Stomach (tissue), 9 donors: ENCODE measurements around the gene SAXO1. TPM values are rescaled to one million over a fixed set of nuclear protein-coding genes. Genes with fewer than 3 reads are reported as not detected.

Experiments
- DNase-seq, 2 donors: peaks; one replicate each; pipeline versions ENCODE4 v3.0.0 to v3.0.0-alpha.2; 2013 to 2019
- H3K27ac ChIP-seq, 5 donors: fragments of 200-600 bp in 4 of 5; sonication (generic) in 4 of 5; one replicate each; pipeline ENCODE4 v1.5.1; 2013 to 2019; ENCODE audit warnings: mild to moderate bottlenecking in 1 of 5, moderate library complexity in 1 of 5
- H3K27me3 ChIP-seq, 3 donors: fragments of 200-600 bp; sonication (generic); one replicate each; pipeline ENCODE4 v1.5.1; 2017 to 2019; ENCODE audit warnings: mixed run types in 1 of 3
- H3K36me3 ChIP-seq, 4 donors: fragments of 200-600 bp; sonication (generic); 1 replicate in 3 of 4; 2 replicates in 1 of 4; pipeline ENCODE4 v1.5.1; 2016 to 2019
- H3K4me1 ChIP-seq, 4 donors: fragments of 200-600 bp; sonication (generic); one replicate each; pipeline ENCODE4 v1.5.1; 2016 to 2019
- H3K4me3 ChIP-seq, 4 donors: fragments of 200-600 bp; sonication (generic) in 3 of 4; one replicate each; pipeline ENCODE4 v1.5.1; 2016 to 2019; ENCODE audit warnings: mild to moderate bottlenecking in 1 of 4
- H3K9me3 ChIP-seq, 4 donors: fragments of 200-600 bp; sonication (generic); one replicate each; pipeline ENCODE4 v1.5.1; 2016 to 2019
- EP300 ChIP-seq: sonication (generic); formaldehyde crosslinking; IDR thresholded peaks from one replicate; pipeline ENCODE4 v1.6.1; 2017; ENCODE audit warnings: antibody characterized with exemption
- POLR2A ChIP-seq, 4 donors: fragments of 450-650 bp; IDR thresholded peaks; one replicate each; pipeline ENCODE4 v1.6.1; 2016; ENCODE audit warnings: antibody characterized with exemption in 4 of 4, control low read depth in 2 of 4, mild to moderate bottlenecking in 1 of 4, moderate library complexity in 1 of 4
- POLR2AphosphoS5 ChIP-seq, 3 donors: sonication (generic); formaldehyde crosslinking; IDR thresholded peaks; one replicate each; pipeline ENCODE4 v1.6.1; 2016; ENCODE audit warnings: antibody characterized with exemption in 3 of 3
- WGBS, 5 donors: extraction: QIAGEN DNeasy Blood & Tissue Kit in 3 of 5; methylation state at CpG; one replicate each; pipeline versions ENCODE4 v1.1.5 to v1.1.7; 2013 to 2018; 5-methylcytosine and 5-hydroxymethylcytosine counted together
- intact Hi-C: fragments of 100-400 bp; cut with DNase I; formaldehyde crosslinking; loops from one replicate; pipeline ENCODE4 v1.15.1; 2023; ENCODE audit warnings: low total_unique reads
- polyA plus RNA-seq, 3 donors: library from polyadenylated mRNA; stranded (reverse); fragments of 200-250 nt; gene quantifications; one replicate each; pipeline ENCODE4 v1.2.3, GENCODE V29; 2013
- total RNA-seq, 5 donors: library from RNA; depleted of rRNA; stranded (reverse); fragments of >200 nt; gene quantifications; one replicate each; pipeline versions ENCODE4 v1.1.0 to v1.2.3, GENCODE V29; 2014 to 2016
- TF ChIP-seq, protein P1 (sequence below), 7 experiments: fragments of 450-650 bp in 4 of 7; fragments of 200-600 bp in 3 of 7; sonication (generic) in 3 of 7; IDR thresholded peaks; one replicate each; pipeline ENCODE4 v1.5.1; 2016 to 2019; ENCODE audit warnings: antibody characterized with exemption in 7 of 7, control low read depth in 2 of 7, mild to moderate bottlenecking in 1 of 7
- donor health status: healthy with polysubstance abuse.
- donor health status: Bipolar disorder and iron deficiency.
- donor health status: healthy.

Gene SAXO1
- total and polyA plus RNA-seq, 8 donors: 0.03 to 4.7 (median 0.12) TPM; not detected in 4

DNA sequence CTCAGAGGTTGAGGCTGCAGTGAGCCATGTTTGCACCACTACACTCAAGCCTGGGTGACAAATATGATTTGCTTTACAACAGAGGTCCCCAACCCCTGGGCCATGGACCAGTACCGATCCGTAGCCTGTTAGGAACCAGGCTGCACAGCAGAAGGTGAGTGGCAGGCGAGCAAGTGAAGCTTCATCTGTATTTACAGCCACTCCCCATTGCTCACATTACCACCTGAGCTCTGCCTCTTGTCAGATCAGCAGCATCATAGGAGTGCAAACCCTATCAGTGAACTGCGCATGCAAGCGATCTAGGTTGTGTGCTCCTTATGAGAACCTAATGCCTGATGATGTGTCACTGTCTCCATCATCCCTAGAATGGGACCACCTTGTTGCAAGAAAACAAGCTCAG lies 42.5 kb downstream of the SAXO1 start:
- no peaks in the 10 kb centered on the region for H3K27me3 ChIP-seq
- no peaks in the 10 kb centered on the region for H3K9me3 ChIP-seq
- H3K4me3 ChIP-seq: no peak overlapping the region
- intact Hi-C loops: no loop called here
- peaks cover 0 to 6% (median 3%) of the 10 kb centered on the region in 4 donors for H3K4me1 ChIP-seq
- no peak overlapping the region for H3K27ac ChIP-seq
- DNase-seq: no peak
- no peaks in the 10 kb centered on the region for H3K36me3 ChIP-seq
- TF ChIP-seq POLR2A (IDR thresholded peaks at IDR 0.05): no peak
- TF ChIP-seq POLR2AphosphoS5 (IDR thresholded peaks at IDR 0.05): no peak
- TF ChIP-seq, protein P1, sequence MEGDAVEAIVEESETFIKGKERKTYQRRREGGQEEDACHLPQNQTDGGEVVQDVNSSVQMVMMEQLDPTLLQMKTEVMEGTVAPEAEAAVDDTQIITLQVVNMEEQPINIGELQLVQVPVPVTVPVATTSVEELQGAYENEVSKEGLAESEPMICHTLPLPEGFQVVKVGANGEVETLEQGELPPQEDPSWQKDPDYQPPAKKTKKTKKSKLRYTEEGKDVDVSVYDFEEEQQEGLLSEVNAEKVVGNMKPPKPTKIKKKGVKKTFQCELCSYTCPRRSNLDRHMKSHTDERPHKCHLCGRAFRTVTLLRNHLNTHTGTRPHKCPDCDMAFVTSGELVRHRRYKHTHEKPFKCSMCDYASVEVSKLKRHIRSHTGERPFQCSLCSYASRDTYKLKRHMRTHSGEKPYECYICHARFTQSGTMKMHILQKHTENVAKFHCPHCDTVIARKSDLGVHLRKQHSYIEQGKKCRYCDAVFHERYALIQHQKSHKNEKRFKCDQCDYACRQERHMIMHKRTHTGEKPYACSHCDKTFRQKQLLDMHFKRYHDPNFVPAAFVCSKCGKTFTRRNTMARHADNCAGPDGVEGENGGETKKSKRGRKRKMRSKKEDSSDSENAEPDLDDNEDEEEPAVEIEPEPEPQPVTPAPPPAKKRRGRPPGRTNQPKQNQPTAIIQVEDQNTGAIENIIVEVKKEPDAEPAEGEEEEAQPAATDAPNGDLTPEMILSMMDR (IDR thresholded peaks at IDR 0.05): no peak
- TF ChIP-seq EP300: no peak
- WGBS, 5 donors: 89 to 98% (median 97%) methylated on average over 3 to 5 of the region's 5 CpGs

DNA sequence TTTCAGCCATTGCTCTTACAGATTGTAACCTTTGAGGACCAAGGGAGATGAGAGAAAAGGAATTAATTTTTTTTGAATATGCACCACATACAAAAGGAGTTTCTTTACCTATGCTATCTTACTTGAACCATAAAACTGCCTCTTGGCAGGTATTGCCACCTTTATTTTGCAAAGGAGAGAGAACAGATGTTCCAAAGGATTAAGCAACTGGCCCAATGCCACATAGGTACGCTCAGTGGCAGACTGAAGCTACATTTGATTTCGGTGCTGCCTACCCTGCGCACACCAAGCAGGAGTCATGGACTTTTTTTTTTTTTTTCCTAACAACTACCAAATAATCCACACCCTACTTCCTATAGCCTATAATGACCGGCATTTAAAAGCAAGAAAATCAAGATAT lies 43.1 kb downstream of the SAXO1 start:
- Histone ChIP-seq H3K27me3 (no peaks in the 10 kb centered on the region), H3K4me3 (no peak overlapping the region), H3K4me1 (peaks cover 0 to 12% (median 6%) of the 10 kb centered on the region in 4 donors), H3K36me3 (no peaks in the 10 kb centered on the region), H3K9me3 (no peaks in the 10 kb centered on the region), H3K27ac (no peak overlapping the region)
- 52 to 64% (median 59%) methylated on average over 4 of the region's 4 CpGs for WGBS, 5 donors
- TF ChIP-seq EP300 (no peak), POLR2AphosphoS5 (IDR thresholded peaks at IDR 0.05) (no peak)
- intact Hi-C loops: no loop called here
- DNase-seq: peak in 1 of 2 donors; percentile 45

DNA sequence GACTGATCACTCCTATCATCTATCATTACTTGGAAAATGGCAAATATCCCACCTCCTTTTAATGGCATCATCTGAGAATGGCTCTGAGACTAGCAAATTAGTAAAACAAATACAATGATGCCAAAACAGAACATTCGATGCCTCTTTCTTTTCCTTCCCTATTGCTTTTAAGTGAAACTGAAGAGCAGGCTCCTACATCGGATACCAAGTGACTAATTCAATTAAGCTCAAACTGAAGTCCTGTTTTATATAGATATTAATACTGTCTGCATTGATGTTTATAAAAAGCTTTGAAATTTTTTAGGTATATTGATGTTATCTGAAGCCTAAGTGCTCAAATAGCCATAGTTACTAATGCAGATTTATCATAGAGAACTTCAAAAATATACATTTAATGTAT lies 43.9 kb downstream of the SAXO1 start:
- Histone ChIP-seq H3K27ac (no peak overlapping the region), H3K4me3 (no peak overlapping the region), H3K4me1 (peaks cover 0 to 19% (median 9%) of the 10 kb centered on the region in 4 donors), H3K27me3 (no peaks in the 10 kb centered on the region), H3K36me3 (no peaks in the 10 kb centered on the region), H3K9me3 (no peaks in the 10 kb centered on the region)
- intact Hi-C loops: no loop called here
- 82 to 88% (median 87%) methylated on average over 2 of the region's 2 CpGs for WGBS, 5 donors
- TF ChIP-seq POLR2AphosphoS5 (IDR thresholded peaks at IDR 0.05): no peak
- TF ChIP-seq, protein P1 (IDR thresholded peaks at IDR 0.05): no peak
- no peak for TF ChIP-seq POLR2A (IDR thresholded peaks at IDR 0.05)
- no peak for TF ChIP-seq EP300
- no peak for DNase-seq

DNA sequence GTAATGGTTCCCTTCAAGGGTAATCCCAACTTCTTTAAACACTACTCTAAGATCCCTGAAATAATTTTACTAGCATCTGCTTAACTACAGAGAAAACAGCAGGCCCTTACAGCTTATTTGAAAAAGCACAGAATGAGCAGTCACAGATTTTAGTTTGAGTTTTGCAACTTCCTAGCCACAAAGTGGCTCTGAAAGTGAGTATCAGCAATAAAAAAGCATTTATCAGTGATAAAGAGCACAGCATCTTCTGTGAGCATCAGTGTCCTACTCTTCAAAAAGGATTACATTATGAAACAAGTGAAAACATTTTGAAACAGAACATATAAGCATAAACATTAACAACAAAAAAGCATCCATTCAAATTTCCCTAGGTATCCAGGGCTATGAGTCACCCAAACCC lies 45.0 kb downstream of the SAXO1 start:
- Histone ChIP-seq H3K36me3 (no peaks in the 10 kb centered on the region), H3K27ac (no peak overlapping the region), H3K4me3 (no peak overlapping the region), H3K4me1 (peaks cover 0 to 19% (median 9%) of the 10 kb centered on the region in 4 donors), H3K27me3 (no peaks in the 10 kb centered on the region), H3K9me3 (no peaks in the 10 kb centered on the region)
- TF ChIP-seq POLR2A (IDR thresholded peaks at IDR 0.05) (no peak), EP300 (no peak), POLR2AphosphoS5 (IDR thresholded peaks at IDR 0.05) (no peak)
- TF ChIP-seq, protein P1 (IDR thresholded peaks at IDR 0.05): no peak
- DNase-seq: no peak
- intact Hi-C loops: no loop called here

DNA sequence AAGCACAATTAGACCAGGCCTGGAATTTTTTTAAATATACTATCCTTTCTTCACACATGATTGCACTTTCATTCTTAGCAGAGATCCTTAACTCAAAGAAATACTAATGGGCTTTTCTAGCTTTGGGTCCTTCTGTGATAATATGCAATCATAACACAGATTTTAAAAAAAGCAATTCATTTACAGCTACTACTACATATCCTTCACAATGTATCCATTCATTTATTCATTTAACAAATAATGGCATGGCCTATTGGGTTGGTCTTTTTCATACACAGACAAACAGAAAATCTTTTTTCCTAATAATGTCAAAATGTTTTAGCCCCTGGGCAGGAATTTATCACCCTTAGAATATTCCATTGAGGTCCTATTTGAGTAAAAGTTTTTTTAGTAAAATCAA lies 47.0 kb downstream of the SAXO1 start:
- Histone ChIP-seq H3K27me3 (no peaks in the 10 kb centered on the region), H3K4me1 (peaks cover 0 to 26% (median 9%) of the 10 kb centered on the region in 4 donors), H3K9me3 (no peaks in the 10 kb centered on the region), H3K4me3 (no peak overlapping the region), H3K36me3 (no peaks in the 10 kb centered on the region), H3K27ac (no peak overlapping the region)
- intact Hi-C loops: no loop called here
- TF ChIP-seq POLR2AphosphoS5 (IDR thresholded peaks at IDR 0.05): no peak
- DNase-seq: no peak
